ENCODE results near the gene KCNQ5.

- no peak for TF ChIP-seq POLR2AphosphoS5 (IDR thresholded peaks at IDR 0.05; ENCODE audit: low read depth, low read length)
- no peak for TF ChIP-seq CTCF (IDR thresholded peaks at IDR 0.05)
- no peak for TF ChIP-seq TCF7L2 (IDR thresholded peaks at IDR 0.05; ENCODE audit: low read depth, low read length)
- TF ChIP-seq SIN3A (IDR thresholded peaks at IDR 0.05; ENCODE audit: borderline replicate concordance, insufficient read depth, low read depth, low read length): no peak
- TF ChIP-seq REST (IDR thresholded peaks at IDR 0.05; ENCODE audit: insufficient read depth in 1 of 2, low read depth in 2 of 2, low read length in 1 of 2): no peak
These were observed 192.1 kb downstream of the KCNQ5 start for GRCh38 chr6:72813807-72814596.

Data from Panc1 (cell line).